HG02759 (cell line): ENCODE measurements around the gene AUTS2.

Experiments
- ATAC-seq: cut with Tn5 transposase; IDR thresholded peaks from one replicate; pipeline ENCODE4 v1.9.1; 2021; ENCODE audit warnings: mild to moderate bottlenecking, moderate library complexity; ENCODE audit not compliant: unreplicated experiment

Gene AUTS2

GRCh38 chr7:70770154-70770553 is 1171.9 kb downstream of the AUTS2 start:
- ATAC-seq: no peak

GRCh38 chr7:70771451-70771850 is 1173.2 kb downstream of the AUTS2 start:
- ATAC-seq: no peak

DNA sequence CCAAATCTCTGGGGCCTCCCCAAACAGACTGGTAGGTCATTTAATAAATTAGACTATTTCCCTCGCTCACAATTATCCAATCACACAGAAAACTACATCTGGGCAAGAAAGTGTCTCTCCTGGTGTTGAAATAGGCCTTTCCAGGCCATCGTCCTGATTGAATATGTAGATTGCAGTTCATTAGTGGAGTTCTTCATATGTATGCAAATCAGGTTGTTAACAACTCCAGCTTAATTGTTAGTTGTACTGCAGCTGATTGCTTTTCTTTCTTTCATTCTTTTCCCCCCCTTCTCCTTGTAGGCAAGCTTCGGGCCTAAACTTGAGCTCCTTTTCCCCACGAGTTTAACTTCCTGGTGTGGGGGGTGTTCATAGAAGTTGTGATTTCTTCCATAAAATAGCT is 1174.6 kb downstream of the AUTS2 start:
- no peak for ATAC-seq

- ATAC-seq: no peak
These were observed 1175.1 kb downstream of the AUTS2 start for GRCh38 chr7:70773406-70773805.

DNA sequence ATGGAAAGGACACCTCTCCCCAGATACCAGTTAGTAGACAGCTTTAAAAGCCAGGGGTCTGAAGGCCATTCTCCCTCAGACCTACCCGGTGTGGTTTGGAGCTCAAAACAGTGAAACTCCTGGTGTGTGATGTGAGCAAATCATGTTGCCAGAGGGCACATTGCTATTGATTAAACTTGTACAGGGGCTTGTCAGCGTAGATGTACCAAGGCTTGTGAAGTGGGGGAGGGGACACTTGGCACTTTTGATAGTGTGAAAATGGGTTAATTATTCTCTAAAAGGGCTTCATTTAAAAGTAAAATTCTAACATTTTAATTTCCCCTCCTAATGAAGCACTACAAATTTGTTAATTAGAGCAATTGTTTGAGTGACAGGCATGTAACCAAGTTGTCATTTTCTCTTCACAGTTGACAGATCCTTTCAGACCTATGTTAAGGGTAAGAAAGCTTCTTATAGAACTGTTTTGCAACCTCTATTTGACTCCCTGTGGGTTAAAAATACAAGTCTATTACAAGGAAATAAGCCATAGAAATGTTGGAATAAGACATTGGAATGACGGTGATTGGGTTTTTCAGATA is 1176.8 kb downstream of the AUTS2 start:
- ATAC-seq: no peak

GRCh38 chr7:70775570-70776156 is 1177.4 kb downstream of the AUTS2 start:
- peak; percentile 58 for ATAC-seq

DNA sequence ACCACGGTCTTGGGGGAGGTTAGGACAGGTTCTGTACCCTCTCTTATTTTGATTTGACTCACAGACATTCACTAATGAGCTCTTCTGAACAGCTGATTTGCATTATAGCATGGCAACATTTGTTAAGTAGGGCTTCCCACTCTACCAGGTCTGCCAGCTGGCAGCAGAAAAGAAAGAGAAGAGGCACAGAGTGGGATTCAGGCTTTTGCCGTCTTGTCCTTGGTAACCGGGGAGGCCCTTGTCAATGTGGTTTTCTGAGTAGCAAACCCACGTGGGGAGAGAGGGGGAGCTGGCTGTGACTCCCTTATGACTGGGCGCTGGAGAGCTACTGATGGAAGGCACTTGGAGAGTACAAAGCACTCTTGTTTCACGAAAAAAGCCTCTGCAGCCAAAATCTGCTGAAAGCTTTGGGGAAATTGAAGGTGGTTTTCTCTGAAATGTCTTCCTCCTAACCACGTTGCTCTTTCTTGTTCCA is 1178.4 kb downstream of the AUTS2 start:
- ATAC-seq: peak; percentile 70

DNA sequence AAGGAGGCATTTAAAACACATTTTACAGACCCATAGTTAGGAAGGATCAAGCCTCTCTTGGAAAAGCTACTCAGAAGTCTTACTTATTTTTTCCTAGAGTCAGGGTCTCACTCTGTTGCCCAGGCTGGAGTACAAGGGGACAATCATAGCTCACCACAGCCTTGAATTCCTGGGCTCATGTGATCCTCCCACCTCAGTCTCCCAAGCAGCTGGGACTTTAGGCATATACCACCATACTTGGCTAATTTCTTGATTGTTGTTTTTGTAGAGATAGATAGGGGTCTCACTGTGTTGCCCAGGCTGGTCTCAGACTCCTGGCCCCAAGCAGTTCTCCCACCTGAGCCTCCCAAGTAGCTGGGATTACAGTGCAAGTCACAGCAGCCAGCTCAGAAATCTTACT is 1179.0 kb downstream of the AUTS2 start:
- ATAC-seq: no peak

DNA sequence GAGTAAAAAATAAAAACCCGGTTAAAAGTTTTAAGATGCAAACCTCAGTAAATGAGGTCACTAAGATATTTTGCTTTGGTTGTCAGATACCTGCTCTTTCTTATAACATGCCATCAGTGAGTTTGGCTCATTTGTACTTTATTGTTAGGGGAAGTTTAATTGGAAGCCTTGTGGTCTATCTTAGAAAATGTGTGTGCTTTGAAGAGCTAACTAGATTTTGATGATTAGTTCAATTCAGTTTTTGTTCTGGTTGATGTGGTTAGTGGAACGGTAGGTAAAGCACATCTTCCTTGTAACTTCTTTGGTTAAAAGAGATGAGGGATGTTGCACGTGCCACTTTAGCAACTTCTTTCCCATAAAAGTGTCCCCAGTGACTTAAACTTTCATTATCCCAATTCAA is 1180.3 kb downstream of the AUTS2 start:
- ATAC-seq: no peak

DNA sequence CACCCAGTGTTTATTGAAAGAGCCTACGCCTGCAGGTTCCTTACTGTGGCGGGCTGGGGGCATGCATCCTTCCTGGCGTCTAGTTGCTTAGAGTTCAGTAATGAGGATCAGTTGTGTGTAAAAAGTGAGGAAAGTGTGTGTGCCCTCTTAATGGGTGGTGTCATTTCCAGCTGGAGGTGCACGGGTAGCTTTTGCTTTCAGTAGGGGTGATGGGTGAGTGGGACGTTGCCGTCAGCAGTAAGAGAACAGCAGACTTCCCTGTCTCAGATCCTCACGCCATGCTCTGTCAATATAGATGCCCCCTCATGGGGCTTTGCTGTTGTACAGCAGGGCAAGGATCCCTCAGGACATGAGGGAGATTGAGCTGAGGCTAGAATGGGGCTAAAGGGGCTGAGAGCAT is 1181.0 kb downstream of the AUTS2 start:
- ATAC-seq: no peak

- no peak for ATAC-seq
These were observed 1183.6 kb downstream of the AUTS2 start for GRCh38 chr7:70781922-70782311.

DNA sequence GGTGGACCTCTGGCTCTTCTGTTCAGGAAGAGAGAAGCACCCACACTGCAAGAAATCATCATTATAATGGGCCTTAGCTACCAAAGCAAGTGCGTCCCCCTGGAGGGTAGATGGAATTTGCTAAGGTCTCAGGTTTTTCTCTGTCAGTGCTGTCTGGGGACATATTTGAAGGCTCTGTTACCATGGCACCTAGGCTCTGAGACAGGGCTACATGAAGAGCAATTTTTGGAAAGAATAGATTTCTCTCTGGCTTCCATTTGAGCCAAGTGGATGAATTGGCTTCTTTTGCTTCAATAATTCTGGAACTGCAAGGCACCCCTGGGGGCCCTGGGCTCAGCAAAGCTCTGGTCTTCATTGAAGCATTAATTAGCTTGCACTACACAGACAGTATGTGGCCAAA is 1184.5 kb downstream of the AUTS2 start:
- ATAC-seq: no peak

DNA sequence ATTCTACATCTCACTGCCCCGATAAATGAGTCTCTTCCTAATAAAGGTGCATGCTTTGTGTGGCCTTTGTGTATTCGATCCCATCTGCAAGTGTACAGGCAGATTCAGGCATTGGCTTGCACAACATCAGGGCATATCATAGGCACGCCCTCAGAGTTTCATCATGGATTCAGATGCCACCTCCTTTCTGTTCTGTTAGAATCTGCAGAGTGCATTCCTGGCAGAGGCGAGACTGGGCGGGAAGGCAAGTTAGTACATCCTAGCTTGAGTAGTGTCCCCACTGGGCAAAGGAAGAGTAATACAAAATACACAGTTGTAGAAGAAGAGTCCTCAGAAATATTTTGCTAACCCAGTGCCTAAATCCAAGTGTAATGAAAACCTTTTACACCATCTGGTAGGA is 1187.2 kb downstream of the AUTS2 start:
- no peak for ATAC-seq

DNA sequence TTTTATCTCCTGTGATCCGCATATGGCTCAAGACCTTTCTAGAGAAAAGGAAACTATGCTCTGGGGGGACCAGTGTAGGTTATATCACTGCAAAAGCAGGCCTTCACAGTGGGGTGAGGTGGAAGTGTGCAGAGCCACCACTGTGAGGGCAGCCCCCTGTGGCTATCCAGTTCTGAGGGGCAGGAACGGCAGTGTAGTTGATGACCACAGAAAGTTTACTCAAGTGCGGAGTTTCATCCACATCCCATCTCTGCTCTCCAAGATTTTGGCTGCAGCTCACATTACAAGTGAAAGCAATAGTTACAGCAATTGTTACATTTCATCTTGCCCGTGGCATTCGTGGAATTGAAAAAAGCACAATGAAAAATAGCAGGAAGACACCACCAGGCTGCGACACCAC is 1187.8 kb downstream of the AUTS2 start:
- ATAC-seq: no peak

- no peak for ATAC-seq
These were observed 1189.0 kb downstream of the AUTS2 start for GRCh38 chr7:70787286-70787685.

DNA sequence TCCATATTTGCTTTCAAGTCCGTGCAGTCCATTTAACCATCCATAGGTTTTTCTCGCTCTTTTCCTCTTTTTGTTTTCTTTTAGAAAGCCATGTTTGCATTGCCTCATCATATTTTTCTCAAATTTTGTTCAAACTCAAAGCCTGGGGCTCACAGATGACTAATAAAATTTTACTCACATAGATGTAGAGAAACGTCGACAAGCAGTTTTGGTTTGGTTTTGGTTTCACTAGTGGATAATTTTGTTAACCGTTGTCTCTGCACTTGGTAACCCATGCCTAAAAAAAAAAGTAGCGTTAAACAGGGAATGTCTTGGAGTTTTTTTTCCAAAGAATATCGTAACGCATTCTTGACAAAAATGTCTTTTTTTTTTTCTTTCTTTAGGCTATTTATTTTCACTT is 1189.5 kb downstream of the AUTS2 start:
- ATAC-seq: no peak

GRCh38 chr7:70788276-70788675 is 1190.0 kb downstream of the AUTS2 start:
- no peak for ATAC-seq

- ATAC-seq: no peak
These were observed 1191.4 kb downstream of the AUTS2 start for GRCh38 chr7:70789481-70790214.

DNA sequence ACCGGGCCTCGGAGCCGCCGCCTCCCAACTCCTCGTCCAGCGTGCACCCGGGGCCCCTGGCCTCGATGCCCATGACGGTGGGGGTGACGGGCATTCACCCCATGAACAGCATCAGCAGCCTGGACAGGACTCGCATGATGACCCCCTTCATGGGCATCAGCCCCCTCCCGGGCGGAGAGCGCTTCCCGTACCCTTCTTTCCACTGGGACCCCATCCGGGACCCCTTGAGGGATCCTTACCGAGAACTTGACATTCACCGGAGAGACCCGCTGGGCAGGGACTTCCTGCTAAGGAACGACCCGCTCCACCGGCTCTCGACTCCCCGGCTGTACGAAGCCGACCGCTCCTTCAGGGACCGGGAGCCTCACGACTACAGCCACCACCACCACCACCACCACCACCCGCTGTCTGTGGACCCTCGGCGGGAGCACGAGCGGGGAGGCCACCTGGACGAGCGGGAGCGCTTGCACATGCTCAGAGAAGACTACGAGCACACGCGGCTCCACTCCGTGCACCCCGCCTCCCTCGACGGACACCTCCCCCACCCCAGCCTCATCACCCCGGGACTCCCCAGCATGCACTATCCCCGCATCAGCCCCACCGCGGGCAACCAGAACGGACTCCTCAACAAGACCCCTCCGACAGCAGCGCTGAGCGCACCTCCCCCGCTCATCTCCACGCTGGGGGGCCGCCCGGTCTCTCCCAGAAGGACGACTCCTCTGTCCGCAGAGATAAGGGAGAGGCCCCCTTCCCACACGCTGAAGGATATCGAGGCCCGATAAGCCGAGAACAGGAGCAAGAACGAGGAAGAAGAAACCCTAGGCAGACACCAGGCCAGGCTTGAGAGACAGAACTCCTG is 1192.2 kb downstream of the AUTS2 start:
- no peak for ATAC-seq

DNA sequence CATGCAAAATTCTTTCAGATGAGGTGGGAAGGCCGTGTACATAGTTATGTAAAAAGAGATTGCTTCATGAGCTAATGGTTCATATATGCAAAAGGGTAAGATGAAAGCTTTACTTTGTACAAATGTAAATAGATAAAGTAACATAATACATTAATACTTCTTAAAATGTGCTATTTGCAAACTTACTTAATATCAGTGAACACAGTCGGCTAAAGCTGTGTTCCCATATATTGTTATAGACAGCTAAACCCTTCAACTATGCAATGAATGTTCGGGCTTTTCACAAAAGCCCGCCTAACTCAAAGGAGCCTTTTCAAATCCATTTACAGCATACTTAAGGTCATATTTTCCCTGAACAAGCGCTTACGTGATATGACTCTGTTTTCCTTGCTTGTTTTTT is 1193.1 kb downstream of the AUTS2 start:
- no peak for ATAC-seq

GRCh38 chr7:70793060-70793459 is 1194.8 kb downstream of the AUTS2 start:
- ATAC-seq: no peak
